Measurements from ENCODE around the gene TMPRSS6.

- TF ChIP-seq CTCF (IDR thresholded peaks at IDR 0.05; ENCODE audit: low read depth, low read length) (no peak), EZH2phosphoT487 (IDR thresholded peaks at IDR 0.05; ENCODE audit: low read depth) (no peak)
Measured at GRCh38 chr22:37054600-37055365, 54.7 kb downstream of the TMPRSS6 start.
